ENCODE results near the gene RGS9BP.

The RGS9BP gene

DNA sequence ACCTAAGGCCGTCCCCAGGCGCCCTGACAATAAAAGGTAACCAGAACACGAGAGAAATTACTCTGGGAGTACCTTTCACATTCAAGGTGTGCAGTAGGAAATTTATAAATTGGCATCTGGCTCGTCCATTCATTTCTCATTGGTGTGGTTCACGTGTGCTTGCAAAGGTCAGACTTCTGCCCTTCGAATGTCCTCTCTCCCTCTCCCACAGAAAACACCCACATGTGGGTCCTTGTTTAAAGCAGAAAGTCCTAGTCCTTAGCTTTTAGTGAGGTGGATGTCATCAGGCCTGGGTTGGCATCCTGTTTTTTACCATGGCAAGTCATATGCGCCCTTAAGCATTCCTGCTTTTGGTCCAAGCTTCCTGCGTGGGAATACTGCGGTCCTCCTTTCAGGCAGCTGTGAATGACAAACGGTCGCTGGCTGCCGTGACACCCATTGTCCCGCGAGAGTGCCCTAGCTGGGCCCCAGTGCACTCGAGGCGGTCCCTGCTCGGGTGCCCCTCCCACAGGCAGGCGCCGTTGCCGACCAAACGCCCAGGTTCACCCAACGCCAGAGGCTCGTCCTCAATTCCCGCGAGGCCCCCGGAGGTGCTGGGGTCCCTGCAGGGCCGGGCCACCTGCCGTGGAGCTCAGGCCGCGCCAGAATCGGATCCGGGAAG is 15.8 kb downstream of the RGS9BP start, which contains the start of gene NUDT19:
NUDT19 (plus strand) TSS at position 531 of the 661 bp plus-strand sequence. CDS start 140 bp downstream, outside the sequence.
- TF ChIP-seq, protein P1, sequence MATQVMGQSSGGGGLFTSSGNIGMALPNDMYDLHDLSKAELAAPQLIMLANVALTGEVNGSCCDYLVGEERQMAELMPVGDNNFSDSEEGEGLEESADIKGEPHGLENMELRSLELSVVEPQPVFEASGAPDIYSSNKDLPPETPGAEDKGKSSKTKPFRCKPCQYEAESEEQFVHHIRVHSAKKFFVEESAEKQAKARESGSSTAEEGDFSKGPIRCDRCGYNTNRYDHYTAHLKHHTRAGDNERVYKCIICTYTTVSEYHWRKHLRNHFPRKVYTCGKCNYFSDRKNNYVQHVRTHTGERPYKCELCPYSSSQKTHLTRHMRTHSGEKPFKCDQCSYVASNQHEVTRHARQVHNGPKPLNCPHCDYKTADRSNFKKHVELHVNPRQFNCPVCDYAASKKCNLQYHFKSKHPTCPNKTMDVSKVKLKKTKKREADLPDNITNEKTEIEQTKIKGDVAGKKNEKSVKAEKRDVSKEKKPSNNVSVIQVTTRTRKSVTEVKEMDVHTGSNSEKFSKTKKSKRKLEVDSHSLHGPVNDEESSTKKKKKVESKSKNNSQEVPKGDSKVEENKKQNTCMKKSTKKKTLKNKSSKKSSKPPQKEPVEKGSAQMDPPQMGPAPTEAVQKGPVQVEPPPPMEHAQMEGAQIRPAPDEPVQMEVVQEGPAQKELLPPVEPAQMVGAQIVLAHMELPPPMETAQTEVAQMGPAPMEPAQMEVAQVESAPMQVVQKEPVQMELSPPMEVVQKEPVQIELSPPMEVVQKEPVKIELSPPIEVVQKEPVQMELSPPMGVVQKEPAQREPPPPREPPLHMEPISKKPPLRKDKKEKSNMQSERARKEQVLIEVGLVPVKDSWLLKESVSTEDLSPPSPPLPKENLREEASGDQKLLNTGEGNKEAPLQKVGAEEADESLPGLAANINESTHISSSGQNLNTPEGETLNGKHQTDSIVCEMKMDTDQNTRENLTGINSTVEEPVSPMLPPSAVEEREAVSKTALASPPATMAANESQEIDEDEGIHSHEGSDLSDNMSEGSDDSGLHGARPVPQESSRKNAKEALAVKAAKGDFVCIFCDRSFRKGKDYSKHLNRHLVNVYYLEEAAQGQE (IDR thresholded peaks at IDR 0.05; ENCODE audit: insufficient replicate concordance, low read depth): no peak
- TF ChIP-seq, protein P2, sequence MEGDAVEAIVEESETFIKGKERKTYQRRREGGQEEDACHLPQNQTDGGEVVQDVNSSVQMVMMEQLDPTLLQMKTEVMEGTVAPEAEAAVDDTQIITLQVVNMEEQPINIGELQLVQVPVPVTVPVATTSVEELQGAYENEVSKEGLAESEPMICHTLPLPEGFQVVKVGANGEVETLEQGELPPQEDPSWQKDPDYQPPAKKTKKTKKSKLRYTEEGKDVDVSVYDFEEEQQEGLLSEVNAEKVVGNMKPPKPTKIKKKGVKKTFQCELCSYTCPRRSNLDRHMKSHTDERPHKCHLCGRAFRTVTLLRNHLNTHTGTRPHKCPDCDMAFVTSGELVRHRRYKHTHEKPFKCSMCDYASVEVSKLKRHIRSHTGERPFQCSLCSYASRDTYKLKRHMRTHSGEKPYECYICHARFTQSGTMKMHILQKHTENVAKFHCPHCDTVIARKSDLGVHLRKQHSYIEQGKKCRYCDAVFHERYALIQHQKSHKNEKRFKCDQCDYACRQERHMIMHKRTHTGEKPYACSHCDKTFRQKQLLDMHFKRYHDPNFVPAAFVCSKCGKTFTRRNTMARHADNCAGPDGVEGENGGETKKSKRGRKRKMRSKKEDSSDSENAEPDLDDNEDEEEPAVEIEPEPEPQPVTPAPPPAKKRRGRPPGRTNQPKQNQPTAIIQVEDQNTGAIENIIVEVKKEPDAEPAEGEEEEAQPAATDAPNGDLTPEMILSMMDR (IDR thresholded peaks at IDR 0.05; ENCODE audit: insufficient read depth, low read length): no peak
- TF ChIP-seq POLR2AphosphoS5 (IDR thresholded peaks at IDR 0.05; ENCODE audit: low read depth) (no peak), GABPA (IDR thresholded peaks at IDR 0.05; ENCODE audit: low read depth) (no peak), SPI1 (IDR thresholded peaks at IDR 0.05; ENCODE audit: borderline replicate concordance, low read depth) (no peak)
- H3K27ac ChIP-seq (replicated peaks): peak within 1 kb of the TSS; percentile 96
- DNase-seq (ENCODE audit: low read depth in 1 of 2, low spot score in 1 of 2): peak; percentile 63 to 89
- H3K4me3 ChIP-seq (replicated peaks; ENCODE audit: insufficient read depth, low read length): peak within 1 kb of the TSS; percentile 71
- H3K27me3 ChIP-seq (ENCODE audit: insufficient read depth, poor library complexity, severe bottlenecking): no peaks in the 10 kb centered on the region

DNA sequence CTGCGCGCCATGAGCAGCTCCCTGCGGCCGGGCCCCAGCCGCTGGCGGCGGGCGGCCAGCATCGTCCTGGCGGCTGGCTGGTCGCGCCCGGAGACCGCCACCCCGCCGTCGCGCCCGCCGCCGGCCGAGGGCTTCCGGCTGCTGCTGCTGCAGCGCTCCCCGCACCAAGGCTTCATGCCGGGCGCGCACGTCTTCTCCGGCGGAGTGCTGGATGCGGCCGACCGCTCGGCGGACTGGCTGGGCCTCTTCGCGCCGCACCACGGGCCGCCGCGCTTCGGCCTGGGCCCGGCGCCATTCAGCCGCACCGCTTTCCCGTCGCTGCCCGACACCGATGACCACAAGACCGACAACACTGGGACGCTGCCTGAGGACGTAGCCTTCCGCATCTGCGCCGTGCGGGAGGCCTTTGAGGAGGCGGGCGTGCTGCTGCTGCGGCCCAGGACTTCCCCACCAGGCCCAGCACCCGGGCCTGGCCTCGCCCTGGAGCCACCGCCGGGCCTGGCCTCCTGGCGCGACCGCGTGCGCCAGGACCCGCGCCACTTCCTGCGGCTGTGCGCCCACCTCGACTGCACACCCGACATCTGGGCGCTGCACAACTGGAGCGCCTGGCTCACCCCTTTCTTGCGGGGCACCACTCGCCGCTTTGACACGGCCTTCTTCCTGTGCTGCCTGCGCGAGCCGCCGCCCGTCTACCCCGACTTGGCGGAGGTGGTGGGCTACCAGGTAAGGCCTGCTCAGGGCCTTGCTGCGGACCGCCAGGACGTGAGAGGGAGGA is 16.5 kb downstream of the RGS9BP start:
- peak overlapping the region; percentile 71 for H3K4me3 ChIP-seq (replicated peaks; ENCODE audit: insufficient read depth, low read length)
- peak overlapping the region; percentile 96 for H3K27ac ChIP-seq (replicated peaks)
- DNase-seq (ENCODE audit: low read depth in 1 of 2, low spot score in 1 of 2): peak; percentile 75 to 77
- H3K27me3 ChIP-seq (ENCODE audit: insufficient read depth, poor library complexity, severe bottlenecking): no peaks in the 10 kb centered on the region
- TF ChIP-seq SPI1 (IDR thresholded peaks at IDR 0.05; ENCODE audit: borderline replicate concordance, low read depth): peak; percentile 42; the same call in 1 of the 2 replicates
- TF ChIP-seq, protein P2 (IDR thresholded peaks at IDR 0.05; ENCODE audit: insufficient read depth, low read length): no peak
- peak; percentile 48; the same call in 1 of the 2 replicates for TF ChIP-seq POLR2AphosphoS5 (IDR thresholded peaks at IDR 0.05; ENCODE audit: low read depth)
- TF ChIP-seq, protein P1 (IDR thresholded peaks at IDR 0.05; ENCODE audit: insufficient replicate concordance, low read depth): no peak
- TF ChIP-seq GABPA (IDR thresholded peaks at IDR 0.05; ENCODE audit: low read depth): no peak

DNA sequence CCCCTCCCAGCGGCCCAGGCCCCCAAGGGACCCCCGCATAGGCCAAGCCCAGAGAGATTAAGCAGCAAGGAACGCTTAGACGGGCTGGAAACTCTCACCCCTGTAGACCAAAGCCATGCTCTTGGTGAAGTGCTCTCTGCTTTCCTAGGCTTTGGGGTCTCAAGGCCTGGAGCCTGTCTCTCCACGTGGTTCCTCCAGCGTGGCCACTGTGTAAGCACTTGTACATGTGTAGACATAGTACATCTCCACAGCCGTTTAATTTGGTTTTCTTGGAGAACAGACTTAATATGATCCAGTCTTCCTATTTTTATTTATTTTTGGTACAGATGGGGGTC is 17.0 kb downstream of the RGS9BP start:
- TF ChIP-seq SPI1 (IDR thresholded peaks at IDR 0.05; ENCODE audit: borderline replicate concordance, low read depth) (no peak), GABPA (IDR thresholded peaks at IDR 0.05; ENCODE audit: low read depth) (no peak), POLR2AphosphoS5 (IDR thresholded peaks at IDR 0.05; ENCODE audit: low read depth) (no peak)
- TF ChIP-seq, protein P2 (IDR thresholded peaks at IDR 0.05; ENCODE audit: insufficient read depth, low read length): no peak
- TF ChIP-seq, protein P1 (IDR thresholded peaks at IDR 0.05; ENCODE audit: insufficient replicate concordance, low read depth): no peak
- peak in 1 of 2 experiments; percentile 24 for DNase-seq (ENCODE audit: low read depth in 1 of 2, low spot score in 1 of 2)
- Histone ChIP-seq H3K27ac (replicated peaks) (peak overlapping the region; percentile 96), H3K27me3 (ENCODE audit: insufficient read depth, poor library complexity, severe bottlenecking) (no peaks in the 10 kb centered on the region), H3K4me3 (replicated peaks; ENCODE audit: insufficient read depth, low read length) (peak overlapping the region; percentile 71)
